H1 (cell line): Measurements from ENCODE around the gene COASY. TPM values are rescaled to one million over a fixed set of nuclear protein-coding genes. Genes with fewer than 3 reads are reported as not detected.

Experiments
- CTCF ChIA-PET: fragments of 300-600 bp; sonication (Branson Sonifier 250); formaldehyde crosslinking; loops from one replicate; lab custom pipeline; 2021; ENCODE audit not compliant: partially characterized antibody; lab: Charles Lee
- POLR2A ChIA-PET: fragments of 300-600 bp; sonication (Branson Sonifier 250); formaldehyde crosslinking; loops from one replicate; lab custom pipeline; 2021; ENCODE audit warnings: inconsistent platforms; ENCODE audit not compliant: partially characterized antibody; lab: Charles Lee
- DNase-seq, 2 experiments: peaks; one replicate each; pipeline versions ENCODE4 v3.0.0 to v3.0.0-alpha.2; 2010 to 2022; ENCODE audit warnings: low spot score in 2 of 2, low read depth in 1 of 2, mixed read lengths in 1 of 2
- FAIRE-seq: peaks from 2 replicates; lab custom pipeline; 2011; peaks lifted over from hg19 to GRCh38; lab: Jason Lieb, UNC
- H2AFZ ChIP-seq: 2 replicates; pipeline ENCODE4 v1.8.1; 2012; ENCODE audit warnings: low read length, inconsistent platforms
- H2AK5ac ChIP-seq: 2 replicates; pipeline ENCODE4 v1.6.1; 2013; ENCODE audit warnings: low read depth, low read length
- H2BK120ac ChIP-seq: replicated peaks from 2 replicates; pipeline ENCODE3; 2013; ENCODE audit warnings: low read depth, low read length, inconsistent platforms
- H2BK12ac ChIP-seq: 2 replicates; pipeline ENCODE4 v1.6.1; 2013; ENCODE audit warnings: low read depth, low read length
- H2BK15ac ChIP-seq: 2 replicates; pipeline ENCODE4 v1.6.1; 2013; ENCODE audit warnings: low read length
- H2BK20ac ChIP-seq: 2 replicates; pipeline ENCODE4 v1.6.1; 2013; ENCODE audit warnings: low read length
- H2BK5ac ChIP-seq: 2 replicates; pipeline ENCODE4 v1.6.1; 2013; ENCODE audit warnings: low read depth, low read length
- H3K14ac ChIP-seq: 2 replicates; pipeline ENCODE4 v1.6.1; 2013; ENCODE audit warnings: inconsistent platforms; ENCODE audit not compliant: insufficient read length
- H3K18ac ChIP-seq: 2 replicates; pipeline ENCODE4 v1.6.1; 2013; ENCODE audit warnings: low read length; ENCODE audit errors: extremely low read depth
- H3K23ac ChIP-seq: 2 replicates; pipeline ENCODE4 v1.6.1; 2013; ENCODE audit warnings: inconsistent platforms; ENCODE audit not compliant: insufficient read length
- H3K23me2 ChIP-seq: 2 replicates; pipeline ENCODE4 v1.6.1; 2013; ENCODE audit warnings: low read depth, low read length
- H3K27ac ChIP-seq: 2 replicates; pipeline ENCODE4 v1.6.1; 2011; ENCODE audit warnings: low read depth, low read length, inconsistent platforms
- H3K27me3 ChIP-seq, 4 experiments: replicated peaks in 1 of 4; 1 replicate in 1 of 4; 2 replicates in 3 of 4; pipeline versions ENCODE4 v1.6.1 to v1.8.1; 2011 to 2013; ENCODE audit warnings: low read length in 3 of 4, mild to moderate bottlenecking in 3 of 4, inconsistent platforms in 2 of 4, mixed read lengths in 2 of 4, moderate library complexity in 1 of 4; ENCODE audit not compliant: control insufficient read depth in 3 of 4, insufficient read depth in 3 of 4; ENCODE audit errors: extremely low read depth in 1 of 4
- H3K36me3 ChIP-seq, 4 experiments: 2 replicates each; pipeline versions ENCODE4 v1.6.1 to v1.8.1; 2011 to 2013; ENCODE audit warnings: mild to moderate bottlenecking in 4 of 4, low read length in 3 of 4, moderate library complexity in 2 of 4, control low read depth in 1 of 4, inconsistent platforms in 1 of 4; ENCODE audit not compliant: insufficient read depth in 4 of 4, control insufficient read depth in 2 of 4
- H3K4ac ChIP-seq: replicated peaks from 2 replicates; pipeline ENCODE3; 2013; ENCODE audit warnings: low read length, low read depth, mixed read lengths, inconsistent platforms; ENCODE audit not compliant: insufficient read length
- H3K4me1 ChIP-seq, 4 experiments: replicated peaks in 1 of 4; 1 replicate in 1 of 4; 2 replicates in 3 of 4; pipeline versions ENCODE4 v1.6.1 to v1.8.1; 2011 to 2013; ENCODE audit warnings: low read length in 3 of 4, inconsistent platforms in 2 of 4, mixed read lengths in 1 of 4; ENCODE audit not compliant: insufficient read depth in 4 of 4, control insufficient read depth in 3 of 4
- H3K4me2 ChIP-seq, 2 experiments: 2 replicates each; pipeline versions ENCODE4 v1.6.1 to v1.8.1; 2011 to 2013; ENCODE audit warnings: low read depth in 2 of 2, low read length in 2 of 2, control low read depth in 1 of 2, inconsistent platforms in 1 of 2, mild to moderate bottlenecking in 1 of 2; ENCODE audit not compliant: insufficient read depth in 1 of 2
- H3K4me3 ChIP-seq, 4 experiments: fragments of 200-600, 300-600 bp in 1 of 4; sonication (generic), shearing (Covaris generic), sonication (Bioruptor Twin) in 1 of 4; 2 replicates each; pipeline versions ENCODE4 v1.5.1 to v1.8.1; 2011 to 2016; ENCODE audit warnings: low read length in 4 of 4, low read depth in 3 of 4, control low read depth in 2 of 4, inconsistent platforms in 2 of 4, mild to moderate bottlenecking in 2 of 4, mixed read lengths in 1 of 4, moderate library complexity in 1 of 4; ENCODE audit not compliant: insufficient read depth in 2 of 4; ENCODE audit errors: extremely low read depth in 1 of 4
- H3K56ac ChIP-seq: replicated peaks from 2 replicates; pipeline ENCODE3; 2013; ENCODE audit warnings: low read depth, mild to moderate bottlenecking, mixed read lengths, low read length, inconsistent platforms; ENCODE audit not compliant: insufficient read length
- H3K79me1 ChIP-seq: 2 replicates; pipeline ENCODE4 v1.6.1; 2013; ENCODE audit warnings: low read depth, low read length, control low read depth
- H3K79me2 ChIP-seq, 2 experiments: 2 replicates each; pipeline versions ENCODE4 v1.6.1 to v1.8.1; 2012 to 2013; ENCODE audit warnings: low read length in 2 of 2, mild to moderate bottlenecking in 2 of 2, inconsistent platforms in 1 of 2; ENCODE audit not compliant: insufficient read depth in 2 of 2, control insufficient read depth in 1 of 2
- H3K9ac ChIP-seq, 4 experiments: replicated peaks in 1 of 4; 1 replicate in 1 of 4; 2 replicates in 3 of 4; pipeline versions ENCODE4 v1.6.1 to v1.8.1; 2011 to 2013; ENCODE audit warnings: low read depth in 3 of 4, low read length in 3 of 4, control low read depth in 2 of 4, mild to moderate bottlenecking in 2 of 4, moderate library complexity in 2 of 4, inconsistent platforms in 1 of 4; ENCODE audit errors: extremely low read depth in 1 of 4
- H3K9me3 ChIP-seq, 2 experiments: 2 replicates each; pipeline versions ENCODE4 v1.6.1 to v1.8.1; 2012 to 2013; ENCODE audit warnings: mild to moderate bottlenecking in 2 of 2, moderate library complexity in 2 of 2, control low read depth in 1 of 2, inconsistent platforms in 1 of 2, low read depth in 1 of 2, low read length in 1 of 2, mixed read lengths in 1 of 2; ENCODE audit not compliant: insufficient read depth in 2 of 2
- H4K20me1 ChIP-seq, 2 experiments: replicated peaks in 1 of 2; 2 replicates each; pipeline versions ENCODE3 to v1.8.1; 2011 to 2013; ENCODE audit warnings: inconsistent platforms in 2 of 2, low read length in 2 of 2, mild to moderate bottlenecking in 1 of 2; ENCODE audit not compliant: insufficient read depth in 2 of 2, control insufficient read depth in 1 of 2
- H4K5ac ChIP-seq: 2 replicates; pipeline ENCODE4 v1.6.1; 2013; ENCODE audit warnings: low read length, low read depth, mixed read lengths, inconsistent platforms; ENCODE audit not compliant: insufficient read length
- H4K8ac ChIP-seq: 2 replicates; pipeline ENCODE4 v1.8.0; 2013; ENCODE audit warnings: mild to moderate bottlenecking, moderate library complexity, low read length, inconsistent platforms; ENCODE audit not compliant: insufficient read depth; ENCODE audit errors: extremely low read depth
- H4K91ac ChIP-seq: replicated peaks from 2 replicates; pipeline ENCODE3; 2013; ENCODE audit warnings: low read length, mixed read lengths, inconsistent platforms; ENCODE audit not compliant: insufficient read length
- BCL11A ChIP-seq, 2 experiments: IDR thresholded peaks; one replicate each; pipeline ENCODE4 v1.6.1; 2011; ENCODE audit warnings: low read depth in 2 of 2, low read length in 2 of 2, mild to moderate bottlenecking in 2 of 2
- CHD2 ChIP-seq: IDR thresholded peaks from 2 replicates; pipeline ENCODE4 v1.6.1; 2012; ENCODE audit warnings: low read length, improper control_type of control experiment
- CREB1 ChIP-seq: IDR thresholded peaks from 2 replicates; pipeline ENCODE4 v1.6.1; 2012; ENCODE audit warnings: inconsistent platforms
- EP300 ChIP-seq, 2 experiments: IDR thresholded peaks; 1 replicate in 1 of 2; 2 replicates in 1 of 2; pipeline ENCODE4 v1.6.1; 2011 to 2012; ENCODE audit warnings: low read depth in 2 of 2, low read length in 2 of 2, mild to moderate bottlenecking in 2 of 2, borderline replicate concordance in 1 of 2, inconsistent platforms in 1 of 2, moderate library complexity in 1 of 2
- HDAC2 ChIP-seq, 2 experiments: fragments of 300-600 bp in 1 of 2; sonication (generic) in 1 of 2; IDR thresholded peaks; 2 replicates each; pipeline ENCODE4 v1.6.1; 2011 to 2012; ENCODE audit warnings: low read depth in 2 of 2, low read length in 2 of 2, mild to moderate bottlenecking in 2 of 2, moderate library complexity in 2 of 2, borderline replicate concordance in 1 of 2, inconsistent platforms in 1 of 2
- JUND ChIP-seq: IDR thresholded peaks from 2 replicates; pipeline ENCODE4 v1.6.1; 2011; ENCODE audit warnings: mild to moderate bottlenecking, improper control_type of control experiment, low read length
- POLR2A ChIP-seq, 2 experiments: IDR thresholded peaks; 1 replicate in 1 of 2; 2 replicates in 1 of 2; pipeline ENCODE4 v1.6.1; 2011; ENCODE audit warnings: low read depth in 2 of 2, low read length in 2 of 2, mild to moderate bottlenecking in 2 of 2; ENCODE audit errors: control extremely low read depth in 1 of 2
- RXRA ChIP-seq: IDR thresholded peaks from 2 replicates; pipeline ENCODE4 v1.6.1; 2011; ENCODE audit warnings: low read depth, mild to moderate bottlenecking, low read length, moderate library complexity; ENCODE audit not compliant: insufficient read depth
- SAP30 ChIP-seq: fragments of 300-600 bp; sonication (generic); IDR thresholded peaks from 2 replicates; pipeline ENCODE4 v1.7.1; 2012; ENCODE audit warnings: low read length, moderate library complexity, mild to moderate bottlenecking, inconsistent platforms; ENCODE audit not compliant: insufficient read depth, insufficient replicate concordance
- SIX5 ChIP-seq: IDR thresholded peaks from 2 replicates; pipeline ENCODE4 v1.6.1; 2011; ENCODE audit warnings: mild to moderate bottlenecking, low read depth, low read length
- SUZ12 ChIP-seq: fragments of 200-600 bp; sonication (generic); IDR thresholded peaks from 2 replicates; pipeline ENCODE4 v1.6.1; 2012; ENCODE audit warnings: mild to moderate bottlenecking, inconsistent platforms, low read length, moderate library complexity, mixed read lengths
- WGBS, 2 experiments: shearing (Covaris generic) in 1 of 2; methylation state at CpG; one replicate each; pipeline versions ENCODE4 v1.1.6 to v1.1.7; 2013 to 2015; ENCODE audit warnings: low lambda C conversion rate in 2 of 2, mixed read lengths in 2 of 2, inconsistent platforms in 1 of 2, low coverage in 1 of 2, missing lambda C conversion rate in 1 of 2; ENCODE audit not compliant: insufficient replicate concordance in 2 of 2, insufficient coverage in 1 of 2, insufficient read length in 1 of 2; ENCODE audit errors: extremely low coverage in 1 of 2, missing lambda C conversion rate in 1 of 2; 5-methylcytosine and 5-hydroxymethylcytosine counted together
- polyA plus RNA-seq, 7 experiments: library from polyadenylated mRNA; depleted of rRNA in 3 of 7; stranded (reverse) in 5 of 7; unstranded in 2 of 7; fragments of >200 nt in 5 of 7; fragments of 200-250 nt in 2 of 7; gene quantifications; 1 replicate in 5 of 7; 2 replicates in 1 of 7; 4 replicates in 1 of 7; pipeline versions ENCODE4 v1.2.1 to v1.2.3, GENCODE V29; 2011 to 2013; ENCODE audit warnings: missing spikeins in 2 of 7, mixed read lengths in 2 of 7
- total RNA-seq: library from RNA; stranded (reverse); fragmentation: NEBNext Ultra II Directional; extraction: Animal tissue kit (Norgen Biotek cat#: 25700); gene quantifications from 2 replicates; pipeline ENCODE4 v1.2.1, GENCODE V29; 2021
- TF ChIP-seq, protein P1 (sequence below): IDR thresholded peaks from 2 replicates; pipeline ENCODE4 v1.6.1; 2012; ENCODE audit warnings: low read length, inconsistent platforms

The COASY gene
- total and polyA plus RNA-seq, 2 of the 8 experiments (the other 6 are each of a cell fraction or from before 2014, with no cell fraction given), result 64.5 to 100 TPM

DNA sequence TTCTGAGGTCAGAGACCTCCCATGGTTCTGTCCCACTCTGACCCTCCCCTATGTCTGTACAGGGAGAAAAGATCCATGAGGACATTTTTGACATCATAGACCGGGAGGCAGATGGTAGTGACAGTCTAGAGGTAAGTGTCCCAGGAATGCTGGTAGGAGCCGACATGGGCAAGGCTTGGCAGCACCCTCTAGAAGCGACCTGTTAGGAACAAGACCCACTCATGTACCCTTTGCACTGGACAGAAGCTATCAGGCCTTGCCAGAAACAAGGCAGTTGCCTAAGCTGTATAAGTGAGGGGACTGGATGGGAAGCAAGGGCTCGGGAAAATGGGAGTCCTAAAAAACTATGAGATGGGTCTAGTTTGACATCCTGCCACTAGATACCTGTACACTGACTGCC, 50.1 kb downstream of the COASY start:
- WGBS, 2 experiments, result 93% methylated on average over 4 of the region's 4 CpGs; no CpG with 5 or more reads in 1 of the 2 experiments
- no peak for TF ChIP-seq RXRA
- no peak for TF ChIP-seq JUND
- no peak for TF ChIP-seq CHD2
- TF ChIP-seq EP300 (IDR thresholded peaks at IDR 0.05; ENCODE audit: borderline replicate concordance in 1 of 2, low read depth in 2 of 2, low read length in 2 of 2), result no peak
- TF ChIP-seq, protein P1, sequence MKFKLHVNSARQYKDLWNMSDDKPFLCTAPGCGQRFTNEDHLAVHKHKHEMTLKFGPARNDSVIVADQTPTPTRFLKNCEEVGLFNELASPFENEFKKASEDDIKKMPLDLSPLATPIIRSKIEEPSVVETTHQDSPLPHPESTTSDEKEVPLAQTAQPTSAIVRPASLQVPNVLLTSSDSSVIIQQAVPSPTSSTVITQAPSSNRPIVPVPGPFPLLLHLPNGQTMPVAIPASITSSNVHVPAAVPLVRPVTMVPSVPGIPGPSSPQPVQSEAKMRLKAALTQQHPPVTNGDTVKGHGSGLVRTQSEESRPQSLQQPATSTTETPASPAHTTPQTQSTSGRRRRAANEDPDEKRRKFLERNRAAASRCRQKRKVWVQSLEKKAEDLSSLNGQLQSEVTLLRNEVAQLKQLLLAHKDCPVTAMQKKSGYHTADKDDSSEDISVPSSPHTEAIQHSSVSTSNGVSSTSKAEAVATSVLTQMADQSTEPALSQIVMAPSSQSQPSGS, result no peak
- no peak for TF ChIP-seq BCL11A (IDR thresholded peaks at IDR 0.05; ENCODE audit: low read depth in 2 of 2, low read length in 2 of 2)
- no peak for TF ChIP-seq SUZ12
- no peak for TF ChIP-seq CREB1
- TF ChIP-seq SAP30, result no peak
- no peak for TF ChIP-seq SIX5
- TF ChIP-seq HDAC2 (IDR thresholded peaks at IDR 0.05; ENCODE audit: borderline replicate concordance in 1 of 2, low read depth in 2 of 2, low read length in 2 of 2), result no peak
- TF ChIP-seq POLR2A (IDR thresholded peaks at IDR 0.05; ENCODE audit: control extremely low read depth in 1 of 2, low read depth in 2 of 2, low read length in 2 of 2), result no peak

More for the DNA sequence above, 50.1 kb downstream of the COASY start:
- no peak overlapping the region for H4K91ac ChIP-seq
- H3K9me3 ChIP-seq, result no peaks in the 10 kb centered on the region
- H2AFZ ChIP-seq, result no peak overlapping the region
- no peak overlapping the region for H2BK120ac ChIP-seq
- peaks cover 6% of the 10 kb centered on the region for H3K79me1 ChIP-seq
- ChIA-PET CTCF (interaction anchor here (1.3 to 1.6 kb wide), 3 partner anchors 12 to 69 kb away, joined by 3 to 5 read pairs (median 4); partner anchors contain the start of gene PSMC3IP), POLR2A (interaction anchor here (1.2 kb wide), 1 partner anchor 16 kb away, joined by 3 read pairs; no protein-coding TSS in a partner anchor)
- no peak overlapping the region for H3K14ac ChIP-seq
- no peak overlapping the region for H3K27ac ChIP-seq
- H4K20me1 ChIP-seq, result peaks cover 0 to 3% of the 10 kb centered on the region in 2 experiments
- H4K8ac ChIP-seq, result no peak overlapping the region
- peaks cover 0 to 4% (median 2%) of the 10 kb centered on the region in 4 experiments; a peak in 6 of 7 replicates for H3K4me1 ChIP-seq
- no peak overlapping the region for H3K9ac ChIP-seq
- H3K23ac ChIP-seq, result no peak overlapping the region
- H3K56ac ChIP-seq, result no peak overlapping the region
- H2BK5ac ChIP-seq, result no peak overlapping the region
- no peak for FAIRE-seq
- no peak overlapping the region for H4K5ac ChIP-seq
- no peak overlapping the region for H2BK12ac ChIP-seq
- no peak overlapping the region for H2AK5ac ChIP-seq
- H3K4me2 ChIP-seq, result no peak overlapping the region
- no peak overlapping the region for H3K4me3 ChIP-seq
- no peak overlapping the region for H2BK20ac ChIP-seq
- no peak for DNase-seq
- no peaks in the 10 kb centered on the region for H3K27me3 ChIP-seq
- H3K18ac ChIP-seq, result no peak overlapping the region
- H3K79me2 ChIP-seq, result peaks cover 3 to 22% of the 10 kb centered on the region in 2 experiments; a peak in 3 of 4 replicates
- H2BK15ac ChIP-seq, result no peak overlapping the region
- H3K23me2 ChIP-seq, result peaks cover 3% of the 10 kb centered on the region
- no peak overlapping the region for H3K4ac ChIP-seq
- peaks cover 29 to 44% (median 40%) of the 10 kb centered on the region in 4 experiments; a peak in 7 of 8 replicates for H3K36me3 ChIP-seq
